ENCODE results near the gene ACER1. TPM values are rescaled to one million over a fixed set of nuclear protein-coding genes. Genes with fewer than 3 reads are reported as not detected.
"Not testable (repeated sequence)": the region's sequence is repeated elsewhere in the genome, so short reads cannot be mapped to it uniquely, and the experiment has no call there.

Gene ACER1
- total RNA-seq, 1 experiment from 2014 or later = not detected

GRCh38 chr19:6288737-6289136 lies 44.7 kb downstream of the ACER1 start:
- DNase-seq (ENCODE audit: low spot score) = no peak

- no peak for DNase-seq (ENCODE audit: low spot score)
These were observed 46.0 kb downstream of the ACER1 start for GRCh38 chr19:6287269-6287885.

GRCh38 chr19:6286676-6287075 lies 46.7 kb downstream of the ACER1 start:
- DNase-seq (ENCODE audit: low spot score) = no peak

GRCh38 chr19:6282393-6282792 lies 51.0 kb downstream of the ACER1 start:
- not testable (repeated sequence) for DNase-seq (ENCODE audit: low spot score)

- peak; percentile 93 for DNase-seq (ENCODE audit: low spot score)
These were observed 53.4 kb downstream of the ACER1 start, which contains the start of gene MLLT1 for GRCh38 chr19:6279931-6280591. MLLT1 (minus strand) TSS chr19:6279975; CDS start chr19:6279784, 191 bp downstream.

- DNase-seq (ENCODE audit: low spot score) = no peak
These were observed 53.8 kb downstream of the ACER1 start for GRCh38 chr19:6279620-6279930.

GRCh38 chr19:6278740-6279619 lies 54.4 kb downstream of the ACER1 start:
- DNase-seq (ENCODE audit: low spot score) = no peak

- no peak for DNase-seq (ENCODE audit: low spot score)
These were observed 55.4 kb downstream of the ACER1 start for GRCh38 chr19:6278051-6278450.

GRCh38 chr19:6276447-6276846 lies 57.0 kb downstream of the ACER1 start:
- DNase-seq (ENCODE audit: low spot score) = peak; percentile 56

- no peak for DNase-seq (ENCODE audit: low spot score)
These were observed 58.2 kb downstream of the ACER1 start for GRCh38 chr19:6275170-6275744.

GRCh38 chr19:6274756-6275155 lies 58.7 kb downstream of the ACER1 start:
- DNase-seq (ENCODE audit: low spot score) = no peak

GRCh38 chr19:6273701-6274601 lies 59.5 kb downstream of the ACER1 start:
- DNase-seq (ENCODE audit: low spot score) = peak; percentile 92

- DNase-seq (ENCODE audit: low spot score) = no peak
These were observed 60.4 kb downstream of the ACER1 start for GRCh38 chr19:6272913-6273600.

- no peak for DNase-seq (ENCODE audit: low spot score)
These were observed 61.0 kb downstream of the ACER1 start for GRCh38 chr19:6272411-6272791.

- DNase-seq (ENCODE audit: low spot score) = peak; percentile 78
These were observed 61.5 kb downstream of the ACER1 start for GRCh38 chr19:6271721-6272410.

GRCh38 chr19:6271251-6271650 lies 62.2 kb downstream of the ACER1 start:
- DNase-seq (ENCODE audit: low spot score) = peak; percentile 36

- DNase-seq (ENCODE audit: low spot score) = no peak
These were observed 62.6 kb downstream of the ACER1 start for GRCh38 chr19:6270822-6271221.

- no peak for DNase-seq (ENCODE audit: low spot score)
These were observed 63.2 kb downstream of the ACER1 start for GRCh38 chr19:6270076-6270745.

GRCh38 chr19:6269101-6269886 lies 64.1 kb downstream of the ACER1 start:
- DNase-seq (ENCODE audit: low spot score) = no peak
